Stimulated activated CD8-positive, alpha-beta memory T cell treated with anti-CD3 and anti-CD28 coated beads, Interleukin-15, amount 100 ng/mL, for 4 hours (primary cell): Measurements from ENCODE around the gene COG8.
A peak's percentile ranks its signal among the peaks of the same experiment; 100 is the strongest.

Source experiments
- DNase-seq, 2 donors: peaks; one replicate each; pipeline ENCODE4 v3.0.0-alpha.2; 2020; ENCODE audit warnings: low read depth in 2 of 2

COG8 gene

GRCh38 chr16:69346683-69347082 is 7.3 kb upstream of the COG8 start:
- DNase-seq = no peak

GRCh38 chr16:69345923-69346322 is 6.6 kb upstream of the COG8 start:
- DNase-seq = no peak

- no peak for DNase-seq
These were observed 4.8 kb upstream of the COG8 start for GRCh38 chr16:69344171-69344570.

- DNase-seq = no peak
These were observed 806 bp upstream of the COG8 start for GRCh38 chr16:69340095-69340644.

- peak in 1 of 2 donors; percentile 34 for DNase-seq
These were observed 641 bp downstream of the COG8 start for GRCh38 chr16:69338557-69339288.

GRCh38 chr16:69334696-69335095 is 4.7 kb downstream of the COG8 start:
- DNase-seq = no peak

GRCh38 chr16:69330286-69331109 is 8.9 kb downstream of the COG8 start, which contains the start of gene PDF:
PDF (minus strand) TSS chr16:69330588; CDS start chr16:69330570, 18 bp downstream.
- peak; percentile 71 to 82 for DNase-seq

GRCh38 chr16:69329369-69330285 is 9.7 kb downstream of the COG8 start:
- DNase-seq = peak; percentile 24 to 42

- no peak for DNase-seq
These were observed 10.5 kb downstream of the COG8 start for GRCh38 chr16:69328854-69329316.

GRCh38 chr16:69327585-69328310 is 11.6 kb downstream of the COG8 start:
- no peak for DNase-seq

GRCh38 chr16:69326172-69326873 is 13.0 kb downstream of the COG8 start:
- no peak for DNase-seq

- no peak for DNase-seq
These were observed 13.6 kb downstream of the COG8 start for GRCh38 chr16:69325784-69326171.

GRCh38 chr16:69324585-69325253 is 14.6 kb downstream of the COG8 start:
- no peak for DNase-seq

GRCh38 chr16:69324013-69324531 is 15.3 kb downstream of the COG8 start:
- DNase-seq = no peak

GRCh38 chr16:69323415-69323814 is 15.9 kb downstream of the COG8 start:
- DNase-seq = no peak

- DNase-seq = no peak
These were observed 17.0 kb downstream of the COG8 start for GRCh38 chr16:69322343-69322742.

GRCh38 chr16:69321080-69321479 is 18.3 kb downstream of the COG8 start:
- no peak for DNase-seq

GRCh38 chr16:69320740-69321073 is 18.7 kb downstream of the COG8 start:
- DNase-seq = no peak
